Activated naive CD8-positive, alpha-beta T cell treated with anti-CD3 and anti-CD28 coated beads, Interleukin-2, amount 50 U/mL, for 24 hours (primary cell): Measurements from ENCODE around the gene FBXL16.

ENCODE experiments used
- ATAC-seq: fragments of 150-1000 bp; cut with Tn5 transposase; one replicate; pipeline ENCODE4 v1.10.0; 2021
- DNase-seq: peaks from one replicate; pipeline ENCODE4 v3.0.0; 2021
- H3K27ac Mint-ChIP-seq: one replicate; pipeline ENCODE4 v1.8.0; 2021; ENCODE audit warnings: mild to moderate bottlenecking, mixed read lengths
- H3K27me3 Mint-ChIP-seq: one replicate; pipeline ENCODE4 v1.8.0; 2021; ENCODE audit warnings: mixed read lengths
- H3K36me3 Mint-ChIP-seq: one replicate; pipeline ENCODE4 v1.8.0; 2021; ENCODE audit warnings: low read depth, mixed read lengths
- H3K4me1 Mint-ChIP-seq: one replicate; pipeline ENCODE4 v1.8.0; 2021; ENCODE audit warnings: mixed read lengths
- H3K4me3 Mint-ChIP-seq: one replicate; pipeline ENCODE4 v1.8.0; 2021; ENCODE audit warnings: mild to moderate bottlenecking, moderate library complexity, mixed read lengths
- H3K9me3 Mint-ChIP-seq: one replicate; pipeline ENCODE4 v1.8.0; 2021; ENCODE audit warnings: mixed read lengths

Gene FBXL16

GRCh38 chr16:721765-722540 is 16.4 kb upstream of the FBXL16 start:
- H3K4me1 Mint-ChIP-seq, result peaks cover 19% of the 10 kb centered on the region
- ATAC-seq, result no peak
- no peak overlapping the region for H3K27ac Mint-ChIP-seq

GRCh38 chr16:720990-721764 is 15.6 kb upstream of the FBXL16 start, which contains the start of gene ANTKMT:
Gene ANTKMT, plus strand, starts transcription at chr16:721146. Its CDS starts 129 bp downstream, at chr16:721275.
- H3K36me3 Mint-ChIP-seq, result no peaks in the 10 kb centered on the region
- peak within 1 kb of the TSS; percentile 85 for H3K4me3 Mint-ChIP-seq
- DNase-seq (peak; percentile 84), ATAC-seq (peak; percentile 64)
- no peaks in the 10 kb centered on the region for H3K27me3 Mint-ChIP-seq
- peak within 1 kb of the TSS; percentile 84 for H3K27ac Mint-ChIP-seq
- H3K4me1 Mint-ChIP-seq, result peaks cover 23% of the 10 kb centered on the region
- no peaks in the 10 kb centered on the region for H3K9me3 Mint-ChIP-seq

More at GRCh38 chr16:721765-722540, 16.4 kb upstream of the FBXL16 start:
- Mint-ChIP-seq H3K9me3 (no peaks in the 10 kb centered on the region), H3K4me3 (peak overlapping the region; percentile 74), H3K36me3 (no peaks in the 10 kb centered on the region), H3K27me3 (no peaks in the 10 kb centered on the region)
- no peak for DNase-seq

- Mint-ChIP-seq H3K27me3 (no peaks in the 10 kb centered on the region), H3K4me3 (peak overlapping the region; percentile 85), H3K36me3 (no peaks in the 10 kb centered on the region), H3K9me3 (no peaks in the 10 kb centered on the region), H3K4me1 (peaks cover 23% of the 10 kb centered on the region), H3K27ac (peak overlapping the region; percentile 84)
- peak; percentile 48 for ATAC-seq
- peak; percentile 71 for DNase-seq
These were observed 14.9 kb upstream of the FBXL16 start for GRCh38 chr16:720447-720989.

GRCh38 chr16:719815-720446 is 14.3 kb upstream of the FBXL16 start:
- no peaks in the 10 kb centered on the region for H3K27me3 Mint-ChIP-seq
- ATAC-seq, result no peak

GRCh38 chr16:718922-719321 is 13.3 kb upstream of the FBXL16 start:
- peak overlapping the region; percentile 85 for H3K4me3 Mint-ChIP-seq

More at GRCh38 chr16:719815-720446, 14.3 kb upstream of the FBXL16 start:
- Mint-ChIP-seq H3K9me3 (no peaks in the 10 kb centered on the region), H3K4me1 (peaks cover 23% of the 10 kb centered on the region), H3K36me3 (no peaks in the 10 kb centered on the region), H3K4me3 (peak overlapping the region; percentile 85), H3K27ac (peak overlapping the region; percentile 84)
- DNase-seq, result no peak

GRCh38 chr16:718389-718788 is 12.8 kb upstream of the FBXL16 start:
- no peaks in the 10 kb centered on the region for H3K9me3 Mint-ChIP-seq
- no peak overlapping the region for H3K4me3 Mint-ChIP-seq
- H3K27ac Mint-ChIP-seq, result no peak overlapping the region
- H3K27me3 Mint-ChIP-seq, result peaks cover 7% of the 10 kb centered on the region
- peaks cover 23% of the 10 kb centered on the region for H3K4me1 Mint-ChIP-seq
- DNase-seq, result no peak
- no peak for ATAC-seq
- H3K36me3 Mint-ChIP-seq, result no peaks in the 10 kb centered on the region

More at GRCh38 chr16:718922-719321, 13.3 kb upstream of the FBXL16 start:
- DNase-seq (no peak), ATAC-seq (no peak)
- Mint-ChIP-seq H3K4me1 (peaks cover 23% of the 10 kb centered on the region), H3K27ac (peak overlapping the region; percentile 50), H3K27me3 (peaks cover 3% of the 10 kb centered on the region), H3K36me3 (no peaks in the 10 kb centered on the region), H3K9me3 (no peaks in the 10 kb centered on the region)

- no peaks in the 10 kb centered on the region for H3K9me3 Mint-ChIP-seq
- no peak overlapping the region for H3K27ac Mint-ChIP-seq
- peaks cover 10% of the 10 kb centered on the region for H3K27me3 Mint-ChIP-seq
- peaks cover 23% of the 10 kb centered on the region for H3K4me1 Mint-ChIP-seq
- H3K36me3 Mint-ChIP-seq, result no peaks in the 10 kb centered on the region
- no peak overlapping the region for H3K4me3 Mint-ChIP-seq
- no peak for DNase-seq
- no peak for ATAC-seq
These were observed 12.0 kb upstream of the FBXL16 start for GRCh38 chr16:717450-718245.

- no peaks in the 10 kb centered on the region for H3K9me3 Mint-ChIP-seq
- no peaks in the 10 kb centered on the region for H3K36me3 Mint-ChIP-seq
- no peak overlapping the region for H3K27ac Mint-ChIP-seq
- H3K4me1 Mint-ChIP-seq, result peaks cover 22% of the 10 kb centered on the region
- DNase-seq (no peak), ATAC-seq (no peak)
- H3K4me3 Mint-ChIP-seq, result peak overlapping the region; percentile 61
- peaks cover 14% of the 10 kb centered on the region for H3K27me3 Mint-ChIP-seq
These were observed 11.2 kb upstream of the FBXL16 start for GRCh38 chr16:716768-717325.

- H3K36me3 Mint-ChIP-seq, result no peaks in the 10 kb centered on the region
- H3K27me3 Mint-ChIP-seq, result peaks cover 15% of the 10 kb centered on the region
- peaks cover 22% of the 10 kb centered on the region for H3K4me1 Mint-ChIP-seq
- no peak for DNase-seq
- H3K9me3 Mint-ChIP-seq, result no peaks in the 10 kb centered on the region
- no peak overlapping the region for H3K27ac Mint-ChIP-seq
- ATAC-seq, result no peak
- H3K4me3 Mint-ChIP-seq, result peak overlapping the region; percentile 61
These were observed 10.6 kb upstream of the FBXL16 start for GRCh38 chr16:716200-716568.

- Mint-ChIP-seq H3K4me3 (peak overlapping the region; percentile 61), H3K27me3 (peaks cover 17% of the 10 kb centered on the region), H3K27ac (no peak overlapping the region), H3K36me3 (no peaks in the 10 kb centered on the region), H3K4me1 (peaks cover 22% of the 10 kb centered on the region), H3K9me3 (no peaks in the 10 kb centered on the region)
- ATAC-seq, result peak; percentile 5
- peak; percentile 43 for DNase-seq
These were observed 10.0 kb upstream of the FBXL16 start for GRCh38 chr16:715477-716199.

- H3K36me3 Mint-ChIP-seq, result no peaks in the 10 kb centered on the region
- H3K9me3 Mint-ChIP-seq, result no peaks in the 10 kb centered on the region
- peak; percentile 95 for DNase-seq
- H3K4me3 Mint-ChIP-seq, result peak within 1 kb of the TSS; percentile 61
- H3K27ac Mint-ChIP-seq, result no peak within 1 kb of the TSS
- H3K4me1 Mint-ChIP-seq, result peaks cover 18% of the 10 kb centered on the region
- peak; percentile 77 for ATAC-seq
- H3K27me3 Mint-ChIP-seq, result peaks cover 19% of the 10 kb centered on the region
These were observed 9.2 kb upstream of the FBXL16 start, which contains the start of gene METRN for GRCh38 chr16:714558-715476. Gene METRN, plus strand, starts transcription at chr16:715118. Its CDS starts 172 bp downstream, at chr16:715290.

GRCh38 chr16:714079-714478 is 8.5 kb upstream of the FBXL16 start:
- Mint-ChIP-seq H3K4me3 (no peak overlapping the region), H3K27me3 (peaks cover 24% of the 10 kb centered on the region), H3K36me3 (no peaks in the 10 kb centered on the region), H3K27ac (no peak overlapping the region), H3K4me1 (peaks cover 11% of the 10 kb centered on the region), H3K9me3 (no peaks in the 10 kb centered on the region)
- DNase-seq (no peak), ATAC-seq (no peak)
